Adipocyte (in vitro differentiated cells): ENCODE data around the gene PDE3B.

ENCODE experiments used
- DNase-seq: peaks from one replicate; pipeline ENCODE4 v3.0.0-alpha.2; 2015; ENCODE audit warnings: low read depth
- H3K27me3 ChIP-seq: replicated peaks from 2 replicates; pipeline ENCODE4 v1.7.0; 2013; ENCODE audit warnings: mild to moderate bottlenecking, low read length, moderate library complexity; ENCODE audit not compliant: control insufficient read depth, insufficient read depth
- H3K36me3 ChIP-seq: 2 replicates; pipeline ENCODE4 v1.7.0; 2013; ENCODE audit warnings: low read length, mild to moderate bottlenecking, moderate library complexity; ENCODE audit not compliant: control insufficient read depth, insufficient read depth, severe bottlenecking
- H3K4me1 ChIP-seq: 2 replicates; pipeline ENCODE4 v1.7.0; 2013; ENCODE audit warnings: mild to moderate bottlenecking, low read length, moderate library complexity; ENCODE audit not compliant: control insufficient read depth, insufficient read depth
- H3K4me3 ChIP-seq: 2 replicates; pipeline ENCODE4 v1.7.0; 2013; ENCODE audit warnings: mild to moderate bottlenecking, low read length, moderate library complexity
- H3K9ac ChIP-seq: 2 replicates; pipeline ENCODE4 v1.7.0; 2013; ENCODE audit warnings: mild to moderate bottlenecking, low read length, moderate library complexity
- H3K9me3 ChIP-seq: 2 replicates; pipeline ENCODE4 v1.7.0; 2013; ENCODE audit warnings: mild to moderate bottlenecking, low read length, moderate library complexity; ENCODE audit not compliant: control insufficient read depth

The PDE3B gene

DNA sequence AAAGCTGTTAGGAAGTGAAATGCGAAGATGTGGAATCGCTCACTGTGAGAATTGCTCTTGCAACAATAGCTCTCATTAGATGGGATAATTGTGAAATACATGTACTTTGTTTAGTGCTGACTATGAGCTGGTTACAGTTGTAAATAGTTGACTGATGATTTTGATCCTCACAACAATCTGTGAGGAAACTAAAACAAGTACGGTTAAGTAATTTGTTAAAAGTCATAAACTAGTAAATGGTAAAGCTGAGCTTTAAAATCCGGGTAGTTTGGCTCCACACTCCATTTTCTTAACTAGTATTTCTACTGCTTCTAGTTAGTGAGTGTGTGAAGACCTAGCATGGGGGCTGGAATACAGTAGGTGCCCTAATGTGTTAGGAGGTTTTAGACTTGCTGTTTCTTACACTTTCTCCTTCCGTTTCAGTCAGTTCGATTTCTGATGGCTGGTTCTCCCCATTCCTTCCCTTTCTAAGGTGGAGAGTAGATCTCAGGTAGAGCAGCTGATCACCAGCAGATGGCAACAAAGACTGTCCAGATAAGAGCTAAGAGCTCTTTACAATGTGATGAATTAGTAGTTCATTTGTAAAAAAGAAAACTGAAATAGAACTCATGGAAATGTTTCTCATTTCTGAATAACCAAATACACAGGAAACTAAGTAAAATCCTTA lies 264.7 kb downstream of the PDE3B start:
- Histone ChIP-seq H3K27me3 (peaks cover 5% of the 10 kb centered on the region), H3K36me3 (no peaks in the 10 kb centered on the region), H3K4me3 (no peak overlapping the region), H3K9ac (no peak overlapping the region), H3K9me3 (no peaks in the 10 kb centered on the region), H3K4me1 (peaks cover 22% of the 10 kb centered on the region)
- DNase-seq = peak; percentile 54

DNA sequence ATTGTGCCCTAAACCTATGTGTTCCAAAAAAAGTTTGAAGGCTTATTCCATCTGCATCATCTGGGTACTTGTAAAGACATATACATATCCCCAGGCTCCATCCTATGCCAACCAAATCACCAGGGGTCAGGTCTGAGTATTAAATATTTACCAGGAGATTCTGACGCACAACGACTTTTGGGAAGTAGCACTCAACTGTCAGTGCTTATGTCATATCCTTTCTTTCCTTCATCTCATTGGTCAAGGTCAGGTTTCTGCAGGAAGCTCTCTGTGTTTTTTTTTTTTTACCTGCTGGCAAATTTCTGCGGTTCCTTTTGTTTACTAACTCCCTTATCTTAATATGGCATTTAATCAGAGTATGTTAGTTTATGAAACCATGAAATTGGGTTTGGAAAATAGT lies 270.9 kb downstream of the PDE3B start:
- no peak overlapping the region for H3K4me3 ChIP-seq
- H3K9ac ChIP-seq = no peak overlapping the region
- H3K9me3 ChIP-seq = no peaks in the 10 kb centered on the region
- no peaks in the 10 kb centered on the region for H3K36me3 ChIP-seq
- peaks cover 1% of the 10 kb centered on the region for H3K27me3 ChIP-seq
- no peak for DNase-seq
- H3K4me1 ChIP-seq = no peaks in the 10 kb centered on the region

DNA sequence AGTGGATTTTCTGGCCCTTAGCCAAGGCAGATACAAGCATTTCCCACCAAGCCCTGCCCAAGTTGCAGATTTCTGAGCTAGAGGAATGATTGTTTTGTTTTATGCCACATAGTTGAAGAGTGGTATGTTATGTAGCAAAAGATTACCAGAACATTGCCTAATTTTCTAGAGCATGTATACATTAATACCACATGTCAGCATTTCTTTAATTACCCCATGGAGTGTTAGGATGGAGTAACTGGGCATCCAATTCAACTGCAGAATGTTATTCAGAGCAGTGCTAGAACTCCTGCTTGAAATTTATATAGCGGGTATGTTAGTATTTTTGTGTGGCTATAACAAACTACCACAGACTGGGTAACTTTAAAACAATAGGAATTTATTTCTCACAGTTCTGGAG lies 272.8 kb downstream of the PDE3B start:
- no peak for DNase-seq
- Histone ChIP-seq H3K9me3 (no peaks in the 10 kb centered on the region), H3K9ac (no peak overlapping the region), H3K36me3 (no peaks in the 10 kb centered on the region), H3K27me3 (peaks cover 12% of the 10 kb centered on the region), H3K4me1 (no peaks in the 10 kb centered on the region), H3K4me3 (no peak overlapping the region)
